Activated naive CD8-positive, alpha-beta T cell treated with anti-CD3 and anti-CD28 coated beads, Interleukin-2, amount 10 ng/mL, durations not matched to agents 7 days and 5 days (primary cell): ENCODE measurements around the gene TPRA1. TPM values are rescaled to one million over a fixed set of nuclear protein-coding genes. Genes with fewer than 3 reads are reported as not detected.

Experiments used
- ATAC-seq: fragments of 150-1000 bp; cut with Tn5 transposase; one replicate; pipeline ENCODE4 v1.10.0; 2021; ENCODE audit warnings: low read depth, moderate library complexity
- POLR2A ChIA-PET: fragments of 350-600 bp; sonication (Branson Sonifier 250); formaldehyde crosslinking; loops from one replicate; lab custom pipeline; 2021; ENCODE audit warnings: antibody characterized with exemption; lab: Charles Lee
- DNase-seq: peaks from one replicate; pipeline ENCODE4 v3.0.0; 2021
- H3K27ac Mint-ChIP-seq: one replicate; pipeline ENCODE4 v1.8.0; 2022; ENCODE audit warnings: mild to moderate bottlenecking, mixed read lengths
- H3K27me3 Mint-ChIP-seq: one replicate; pipeline ENCODE4 v1.8.0; 2022; ENCODE audit warnings: mild to moderate bottlenecking, moderate library complexity, mixed read lengths
- H3K36me3 Mint-ChIP-seq: one replicate; pipeline ENCODE4 v1.8.0; 2021; ENCODE audit warnings: mild to moderate bottlenecking, mixed read lengths
- H3K4me1 Mint-ChIP-seq: one replicate; pipeline ENCODE4 v1.8.0; 2021; ENCODE audit warnings: mixed read lengths
- H3K4me3 Mint-ChIP-seq: one replicate; pipeline ENCODE4 v1.8.0; 2022; ENCODE audit warnings: mild to moderate bottlenecking, moderate library complexity, mixed read lengths
- H3K9me3 Mint-ChIP-seq: one replicate; pipeline ENCODE4 v1.8.0; 2021; ENCODE audit warnings: mixed read lengths
- total RNA-seq, 2 experiments: library from RNA; stranded (reverse); gene quantifications; one replicate each; pipeline ENCODE4 v1.2.3, GENCODE V29; 2021

The TPRA1 gene
- total RNA-seq, 2 experiments from 2014 or later, result 33.6 to 33.9 TPM

DNA sequence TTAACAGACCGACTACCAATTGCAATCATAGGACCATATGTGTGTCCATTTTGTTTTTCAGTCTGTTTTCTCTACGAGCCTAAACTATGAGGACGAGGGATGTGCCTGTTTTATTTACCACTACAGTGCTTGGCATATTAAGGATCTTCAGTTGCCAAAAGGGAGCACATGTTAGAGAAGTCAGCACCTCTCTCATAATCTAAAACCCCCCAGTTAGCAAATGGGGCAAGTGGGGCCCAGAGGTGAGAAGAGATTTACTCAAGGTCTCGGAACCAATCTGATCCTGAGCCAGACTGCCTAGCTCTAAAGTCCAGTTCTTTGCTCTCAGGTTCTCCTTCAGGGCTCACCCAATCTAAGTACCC is 37.9 kb upstream of the TPRA1 start:
- Mint-ChIP-seq H3K36me3 (peaks cover 2% of the 10 kb centered on the region), H3K9me3 (no peaks in the 10 kb centered on the region), H3K4me3 (peak overlapping the region; percentile 68), H3K27ac (no peak overlapping the region), H3K27me3 (peaks cover 50% of the 10 kb centered on the region), H3K4me1 (peaks cover 22% of the 10 kb centered on the region)
- no peak for ATAC-seq
- POLR2A ChIA-PET, result no interaction called here
- DNase-seq, result no peak

DNA sequence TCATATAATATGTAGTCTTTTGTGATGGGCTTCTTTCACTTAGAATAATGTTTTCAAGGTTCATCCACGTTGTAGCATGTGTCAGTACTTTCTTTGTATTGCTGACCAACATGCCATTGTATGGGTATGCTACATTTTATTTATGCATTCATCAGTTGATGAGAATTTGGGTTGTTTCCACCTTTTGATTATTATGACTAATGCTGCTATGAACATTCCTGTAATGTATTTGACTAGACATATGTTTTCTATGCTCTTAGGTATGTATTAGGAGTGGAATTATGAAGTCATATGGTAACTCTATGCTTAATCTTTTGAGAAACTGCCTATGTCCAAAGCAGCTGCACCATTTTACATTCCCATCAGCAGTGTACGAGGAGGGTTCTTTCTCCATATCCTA is 35.3 kb upstream of the TPRA1 start:
- peaks cover 15% of the 10 kb centered on the region for H3K36me3 Mint-ChIP-seq
- no peak overlapping the region for H3K27ac Mint-ChIP-seq
- ATAC-seq (no peak), DNase-seq (no peak)
- H3K27me3 Mint-ChIP-seq, result peaks cover 37% of the 10 kb centered on the region
- no peak overlapping the region for H3K4me3 Mint-ChIP-seq
- POLR2A ChIA-PET, result no interaction called here
- H3K9me3 Mint-ChIP-seq, result no peaks in the 10 kb centered on the region
- H3K4me1 Mint-ChIP-seq, result peaks cover 22% of the 10 kb centered on the region

DNA sequence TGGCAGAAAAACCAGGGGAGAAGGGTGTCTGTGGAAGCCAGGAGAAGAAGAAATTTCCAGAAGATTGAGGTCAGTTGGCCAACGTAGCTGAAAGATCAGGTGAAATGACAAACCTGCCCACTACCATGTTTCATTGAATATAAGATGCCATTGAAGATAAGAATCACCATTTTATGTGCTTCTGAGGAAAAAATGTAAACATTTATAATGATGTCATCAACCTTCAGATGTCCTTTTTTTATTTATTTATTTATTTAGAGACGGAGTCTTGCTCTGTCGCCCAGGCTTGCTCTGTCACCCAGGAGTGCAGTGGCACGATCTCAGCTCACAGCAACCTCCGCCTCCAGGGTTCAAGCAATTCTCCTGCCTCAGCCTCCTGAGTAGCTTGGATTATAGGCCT is 33.5 kb upstream of the TPRA1 start:
- Mint-ChIP-seq H3K36me3 (peaks cover 18% of the 10 kb centered on the region), H3K27ac (no peak overlapping the region), H3K4me1 (peaks cover 14% of the 10 kb centered on the region), H3K27me3 (peaks cover 26% of the 10 kb centered on the region), H3K4me3 (no peak overlapping the region), H3K9me3 (no peaks in the 10 kb centered on the region)
- ATAC-seq, result no peak
- POLR2A ChIA-PET, result interaction anchor here (0.7 kb wide), 1 partner anchor 56 kb away, joined by 3 read pairs; no protein-coding TSS in a partner anchor
- no peak for DNase-seq

DNA sequence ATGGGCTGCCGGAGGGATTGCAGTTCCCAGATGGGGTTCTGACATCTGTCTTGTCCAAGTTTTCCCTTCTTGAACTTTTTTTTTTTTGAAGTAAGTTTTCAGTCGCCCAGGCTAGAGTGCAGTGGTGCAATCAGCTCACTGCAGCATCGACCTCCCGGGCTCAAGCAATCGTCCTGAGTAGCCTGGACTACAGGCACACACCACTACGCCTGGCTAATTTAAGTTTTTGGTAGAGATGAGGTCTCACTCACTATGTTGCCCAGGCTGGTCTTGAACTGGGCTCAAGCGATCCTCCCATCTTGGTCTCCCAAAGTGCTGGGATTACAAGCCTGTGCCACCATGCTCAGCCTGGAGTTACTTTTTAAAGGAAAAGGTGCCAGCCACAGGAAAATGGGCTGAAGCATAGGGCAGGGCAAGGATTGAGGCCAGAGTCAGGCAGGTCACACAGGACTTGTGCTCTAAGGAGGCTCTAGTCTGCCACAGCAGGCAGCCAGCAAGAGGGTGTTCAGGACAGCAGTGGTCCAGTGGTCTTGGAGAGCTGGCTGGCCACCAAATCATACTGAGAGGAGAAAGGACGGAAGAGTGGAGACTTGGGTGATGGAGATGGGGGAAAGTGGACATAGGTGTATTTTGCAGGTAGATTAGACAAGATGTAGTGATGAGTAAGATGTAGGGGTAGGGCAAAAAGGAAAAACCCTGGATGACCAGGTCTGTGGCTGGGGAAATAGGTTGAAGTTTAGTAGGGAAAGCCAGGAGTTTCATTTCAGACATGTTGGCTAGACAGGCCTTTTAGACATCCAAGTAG is 32.4 kb upstream of the TPRA1 start:
- peaks cover 29% of the 10 kb centered on the region for H3K36me3 Mint-ChIP-seq
- ATAC-seq (no peak), DNase-seq (no peak)
- POLR2A ChIA-PET, result no interaction called here
- H3K9me3 Mint-ChIP-seq, result no peaks in the 10 kb centered on the region
- H3K27me3 Mint-ChIP-seq, result peaks cover 18% of the 10 kb centered on the region
- peaks cover 18% of the 10 kb centered on the region for H3K4me1 Mint-ChIP-seq
- no peak overlapping the region for H3K27ac Mint-ChIP-seq
- no peak overlapping the region for H3K4me3 Mint-ChIP-seq

DNA sequence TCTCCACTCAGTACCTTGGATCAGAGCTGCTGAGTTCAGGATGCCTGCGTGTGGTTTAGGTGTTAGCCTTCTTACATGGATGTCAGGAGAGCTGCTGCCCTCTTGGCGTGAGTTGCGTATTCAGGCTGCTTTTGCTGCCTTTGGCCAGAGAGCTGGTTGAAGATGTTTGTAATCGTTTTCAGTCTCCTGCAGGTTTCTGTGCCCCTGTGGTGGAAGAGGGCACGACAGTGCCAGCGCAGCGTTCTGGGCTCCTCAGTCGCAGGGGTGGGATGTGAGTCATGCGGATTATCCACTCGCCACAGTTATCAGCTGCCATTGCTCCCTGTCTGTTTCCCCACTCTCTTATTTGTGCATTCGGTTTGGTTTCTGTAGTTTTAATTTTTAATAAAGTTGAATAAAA is 31.5 kb upstream of the TPRA1 start:
- Mint-ChIP-seq H3K27me3 (peaks cover 9% of the 10 kb centered on the region), H3K4me3 (no peak overlapping the region), H3K9me3 (no peaks in the 10 kb centered on the region), H3K4me1 (peaks cover 16% of the 10 kb centered on the region), H3K36me3 (peaks cover 30% of the 10 kb centered on the region), H3K27ac (no peak overlapping the region)
- ATAC-seq (no peak), DNase-seq (no peak)
- POLR2A ChIA-PET, result no interaction called here

DNA sequence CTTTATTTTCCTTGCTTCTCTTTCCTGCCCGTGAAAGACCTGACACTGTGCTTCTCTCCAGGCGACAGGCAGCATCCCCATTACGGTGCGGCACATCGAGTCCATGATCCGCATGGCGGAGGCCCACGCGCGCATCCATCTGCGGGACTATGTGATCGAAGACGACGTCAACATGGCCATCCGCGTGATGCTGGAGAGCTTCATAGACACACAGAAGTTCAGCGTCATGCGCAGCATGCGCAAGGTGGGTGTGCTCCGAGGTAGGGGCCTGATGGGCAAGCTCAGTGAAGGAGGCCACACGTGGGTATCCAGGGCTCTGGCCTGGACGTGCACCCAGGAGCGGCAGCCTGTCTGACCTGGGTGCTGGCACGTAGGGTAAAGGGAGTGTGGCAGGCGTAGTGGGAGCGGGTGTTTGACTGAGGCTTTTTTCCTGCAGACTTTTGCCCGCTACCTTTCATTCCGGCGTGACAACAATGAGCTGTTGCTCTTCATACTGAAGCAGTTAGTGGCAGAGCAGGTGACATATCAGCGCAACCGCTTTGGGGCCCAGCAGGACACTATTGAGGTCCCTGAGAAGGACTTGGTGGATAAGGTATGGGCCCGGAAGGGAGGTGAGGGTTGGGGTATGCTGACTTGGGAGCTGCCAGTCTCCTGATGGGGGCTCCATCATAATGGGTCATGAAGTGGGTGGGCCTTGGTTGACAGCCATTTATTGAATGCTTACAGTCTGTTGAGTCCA is 30.3 kb upstream of the TPRA1 start:
- H3K4me3 Mint-ChIP-seq, result no peak overlapping the region
- ATAC-seq (no peak), DNase-seq (no peak)
- POLR2A ChIA-PET, result interaction anchor here (1.1 to 1.8 kb wide), 2 partner anchors 11 to 23 kb away, joined by 3 to 5 read pairs; partner anchors contain the start of gene MCM2
- peaks cover 38% of the 10 kb centered on the region for H3K36me3 Mint-ChIP-seq
- peaks cover 17% of the 10 kb centered on the region for H3K4me1 Mint-ChIP-seq
- H3K27ac Mint-ChIP-seq, result no peak overlapping the region
- H3K9me3 Mint-ChIP-seq, result no peaks in the 10 kb centered on the region
- H3K27me3 Mint-ChIP-seq, result no peaks in the 10 kb centered on the region

DNA sequence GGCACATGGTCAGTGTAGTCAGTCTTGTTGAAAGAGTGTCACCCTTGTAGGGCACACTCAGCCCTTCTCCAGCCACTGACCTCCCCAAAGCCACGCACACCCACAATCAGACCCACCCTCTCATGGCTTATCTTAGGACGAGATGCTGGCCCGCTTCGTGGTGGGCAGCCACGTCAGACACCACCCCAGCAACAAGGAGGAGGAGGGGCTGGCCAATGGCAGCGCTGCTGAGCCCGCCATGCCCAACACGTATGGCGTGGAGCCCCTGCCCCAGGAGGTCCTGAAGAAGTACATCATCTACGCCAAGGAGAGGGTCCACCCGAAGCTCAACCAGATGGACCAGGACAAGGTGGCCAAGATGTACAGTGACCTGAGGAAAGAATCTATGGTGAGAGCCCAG is 28.4 kb upstream of the TPRA1 start:
- peaks cover 27% of the 10 kb centered on the region for H3K4me1 Mint-ChIP-seq
- POLR2A ChIA-PET, result no interaction called here
- H3K36me3 Mint-ChIP-seq, result peaks cover 47% of the 10 kb centered on the region

DNA sequence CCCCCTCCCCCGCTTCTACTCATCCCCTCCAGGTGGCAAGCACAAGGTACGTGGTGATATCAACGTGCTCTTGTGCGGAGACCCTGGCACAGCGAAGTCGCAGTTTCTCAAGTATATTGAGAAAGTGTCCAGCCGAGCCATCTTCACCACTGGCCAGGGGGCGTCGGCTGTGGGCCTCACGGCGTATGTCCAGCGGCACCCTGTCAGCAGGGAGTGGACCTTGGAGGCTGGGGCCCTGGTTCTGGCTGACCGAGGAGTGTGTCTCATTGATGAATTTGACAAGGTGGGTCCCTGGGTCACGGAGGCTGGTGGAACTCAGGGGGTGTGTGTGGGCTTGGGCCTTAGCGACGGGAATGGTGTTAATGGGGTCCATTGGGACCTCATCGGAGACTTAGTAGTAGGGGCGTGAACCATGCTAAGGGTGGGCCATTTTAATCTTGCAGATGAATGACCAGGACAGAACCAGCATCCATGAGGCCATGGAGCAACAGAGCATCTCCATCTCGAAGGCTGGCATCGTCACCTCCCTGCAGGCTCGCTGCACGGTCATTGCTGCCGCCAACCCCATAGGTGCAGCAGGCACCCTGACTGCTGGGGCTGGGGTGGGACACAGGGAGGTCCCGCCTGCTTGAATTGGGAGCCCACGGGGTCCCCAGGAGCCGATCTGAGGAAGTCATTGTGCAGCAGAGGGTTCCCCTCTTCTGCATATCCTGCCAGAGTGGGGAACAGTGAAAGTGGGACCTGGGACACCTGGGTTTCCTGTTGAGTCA is 26.5 kb upstream of the TPRA1 start:
- Mint-ChIP-seq H3K27ac (no peak overlapping the region), H3K4me3 (no peak overlapping the region), H3K4me1 (peaks cover 29% of the 10 kb centered on the region), H3K9me3 (no peaks in the 10 kb centered on the region), H3K27me3 (no peaks in the 10 kb centered on the region), H3K36me3 (peaks cover 44% of the 10 kb centered on the region)
- no peak for DNase-seq
- ATAC-seq, result no peak
- POLR2A ChIA-PET, result no interaction called here

More for the DNA sequence above, 28.4 kb upstream of the TPRA1 start:
- ATAC-seq, result no peak
- H3K4me3 Mint-ChIP-seq, result no peak overlapping the region
- H3K9me3 Mint-ChIP-seq, result no peaks in the 10 kb centered on the region
- H3K27me3 Mint-ChIP-seq, result no peaks in the 10 kb centered on the region
- DNase-seq, result no peak
- peak overlapping the region; percentile 67 for H3K27ac Mint-ChIP-seq

DNA sequence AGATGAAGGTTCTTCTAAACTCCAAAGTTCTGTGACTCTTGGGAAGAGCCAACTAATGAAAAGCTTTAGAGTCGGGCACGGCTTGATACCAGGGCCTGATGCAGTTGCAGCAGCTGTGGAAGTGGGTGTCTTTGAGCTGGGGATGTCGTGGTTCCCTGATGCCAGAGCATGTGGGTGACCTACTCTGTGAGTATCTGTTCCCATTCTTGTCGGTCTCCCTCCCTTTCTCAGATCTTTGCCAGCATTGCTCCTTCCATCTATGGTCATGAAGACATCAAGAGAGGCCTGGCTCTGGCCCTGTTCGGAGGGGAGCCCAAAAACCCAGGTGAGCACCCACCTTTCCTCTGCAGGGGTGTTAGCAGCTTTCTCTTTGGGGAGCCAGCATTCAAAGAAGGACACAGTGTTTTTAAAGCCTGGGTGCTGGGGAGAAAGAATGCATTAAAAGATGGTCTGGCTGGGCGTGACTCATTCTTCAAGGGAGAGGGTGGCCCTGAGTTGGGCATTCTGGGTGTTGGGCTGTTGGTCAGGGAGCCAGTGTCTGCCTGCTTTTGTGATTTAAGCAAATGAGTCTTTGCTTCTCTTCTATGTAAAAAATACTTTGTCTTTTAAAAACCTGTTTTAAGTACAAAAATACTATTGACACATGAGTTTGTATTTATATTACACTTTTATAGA is 25.2 kb upstream of the TPRA1 start:
- no peaks in the 10 kb centered on the region for H3K9me3 Mint-ChIP-seq

DNA sequence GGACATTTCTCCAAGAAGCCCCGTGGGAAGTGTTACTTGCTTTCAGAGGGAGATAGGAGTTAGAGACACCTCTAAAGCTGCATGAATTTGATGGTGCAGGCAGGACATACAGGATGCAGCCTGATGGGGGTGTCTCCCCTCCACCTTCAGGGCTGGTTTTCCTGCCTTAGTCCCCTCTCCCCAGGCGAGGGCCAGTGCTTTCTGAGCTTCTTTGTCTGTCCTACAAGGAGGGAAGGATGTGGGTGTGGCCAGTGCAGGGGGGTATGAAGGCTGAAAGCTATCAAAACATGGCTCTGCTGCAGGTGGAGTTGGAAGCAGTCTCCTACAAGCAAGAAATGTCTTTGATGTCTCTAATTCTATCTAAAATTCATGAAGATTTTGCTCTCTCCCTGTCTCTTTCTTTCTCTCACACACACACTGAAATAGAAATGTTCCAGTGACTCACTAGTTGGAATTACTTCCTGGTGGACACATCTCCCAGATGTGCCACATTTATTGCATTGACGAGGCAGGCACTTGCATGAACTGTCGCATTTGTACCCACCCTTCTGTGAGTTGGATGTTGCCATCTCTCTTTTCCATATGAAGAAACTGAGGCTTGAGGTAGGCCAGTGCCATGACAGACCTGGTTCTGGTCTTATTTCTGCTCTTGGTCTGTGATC is 24.5 kb upstream of the TPRA1 start:
- H3K4me1 Mint-ChIP-seq, result peaks cover 30% of the 10 kb centered on the region
- H3K36me3 Mint-ChIP-seq, result peaks cover 41% of the 10 kb centered on the region
- H3K27me3 Mint-ChIP-seq, result no peaks in the 10 kb centered on the region
- no peak for ATAC-seq
- no peak overlapping the region for H3K4me3 Mint-ChIP-seq
- no peaks in the 10 kb centered on the region for H3K9me3 Mint-ChIP-seq
- DNase-seq, result no peak
- peak overlapping the region; percentile 5 for H3K27ac Mint-ChIP-seq
- POLR2A ChIA-PET, result no interaction called here

More for the DNA sequence above, 25.2 kb upstream of the TPRA1 start:
- DNase-seq (no peak), ATAC-seq (no peak)
- no peaks in the 10 kb centered on the region for H3K27me3 Mint-ChIP-seq
- peak overlapping the region; percentile 5 for H3K27ac Mint-ChIP-seq
- peaks cover 30% of the 10 kb centered on the region for H3K4me1 Mint-ChIP-seq
- POLR2A ChIA-PET, result no interaction called here
- H3K36me3 Mint-ChIP-seq, result peaks cover 43% of the 10 kb centered on the region
- H3K4me3 Mint-ChIP-seq, result no peak overlapping the region

DNA sequence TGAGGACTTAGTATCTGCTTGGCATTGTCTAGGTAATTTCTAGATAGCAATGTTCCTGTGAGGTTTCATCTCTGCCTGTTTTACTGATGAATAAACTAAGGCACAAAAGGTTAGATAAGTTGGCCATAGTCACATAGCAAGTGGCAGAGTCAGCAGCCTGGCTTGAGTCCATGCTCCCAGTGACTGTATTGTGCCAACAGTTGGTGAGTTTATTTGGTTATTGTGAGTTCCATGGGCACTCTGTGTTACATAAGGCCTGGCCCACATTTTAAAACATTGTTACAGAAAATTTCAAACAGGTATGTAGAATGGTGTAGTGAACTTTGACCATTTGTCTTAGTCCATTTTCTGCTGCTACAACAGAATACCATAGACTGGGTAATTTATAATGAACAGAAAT is 22.9 kb upstream of the TPRA1 start:
- no peak for ATAC-seq
- H3K36me3 Mint-ChIP-seq, result peaks cover 41% of the 10 kb centered on the region
- H3K4me3 Mint-ChIP-seq, result no peak overlapping the region
- H3K4me1 Mint-ChIP-seq, result peaks cover 34% of the 10 kb centered on the region
- POLR2A ChIA-PET, result no interaction called here
- H3K9me3 Mint-ChIP-seq, result no peaks in the 10 kb centered on the region
- H3K27me3 Mint-ChIP-seq, result no peaks in the 10 kb centered on the region
- DNase-seq, result no peak
- no peak overlapping the region for H3K27ac Mint-ChIP-seq

DNA sequence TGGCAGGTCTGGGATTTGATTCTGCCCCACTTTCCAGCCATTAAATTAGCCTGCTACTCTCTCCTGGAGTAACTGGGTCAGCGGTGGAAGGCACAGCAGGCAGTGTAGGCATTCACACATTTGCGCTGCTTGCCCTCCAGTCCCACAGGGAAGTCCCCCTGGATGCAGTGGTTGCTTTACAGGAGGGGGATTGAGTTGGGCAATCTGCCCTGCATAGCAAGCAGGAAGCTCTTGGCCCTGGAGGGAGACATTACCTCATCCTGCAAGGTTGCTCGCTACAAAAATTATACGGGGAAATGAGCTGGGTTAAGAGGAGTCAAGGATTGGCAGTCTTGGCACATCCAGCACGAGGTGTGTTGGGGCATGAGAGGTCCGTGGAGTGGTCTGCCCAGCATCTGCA is 22.4 kb upstream of the TPRA1 start:
- POLR2A ChIA-PET, result no interaction called here

More for the DNA sequence above, 22.4 kb upstream of the TPRA1 start:
- DNase-seq (no peak), ATAC-seq (no peak)
- Mint-ChIP-seq H3K4me1 (peaks cover 34% of the 10 kb centered on the region), H3K4me3 (no peak overlapping the region), H3K9me3 (no peaks in the 10 kb centered on the region), H3K27me3 (no peaks in the 10 kb centered on the region), H3K36me3 (peaks cover 40% of the 10 kb centered on the region), H3K27ac (no peak overlapping the region)
